GM21737 (cell line): ENCODE data around the gene PTK7.
A peak's percentile ranks its signal among the peaks of the same experiment; 100 is the strongest.

ENCODE experiments used
- ATAC-seq: cut with Tn5 transposase; IDR thresholded peaks from one replicate; pipeline ENCODE4 v1.9.1; 2021; ENCODE audit warnings: mild to moderate bottlenecking, moderate library complexity; ENCODE audit not compliant: unreplicated experiment

The PTK7 gene

GRCh38 chr6:43142101-43142500 lies 66.0 kb downstream of the PTK7 start:
- no peak for ATAC-seq

DNA sequence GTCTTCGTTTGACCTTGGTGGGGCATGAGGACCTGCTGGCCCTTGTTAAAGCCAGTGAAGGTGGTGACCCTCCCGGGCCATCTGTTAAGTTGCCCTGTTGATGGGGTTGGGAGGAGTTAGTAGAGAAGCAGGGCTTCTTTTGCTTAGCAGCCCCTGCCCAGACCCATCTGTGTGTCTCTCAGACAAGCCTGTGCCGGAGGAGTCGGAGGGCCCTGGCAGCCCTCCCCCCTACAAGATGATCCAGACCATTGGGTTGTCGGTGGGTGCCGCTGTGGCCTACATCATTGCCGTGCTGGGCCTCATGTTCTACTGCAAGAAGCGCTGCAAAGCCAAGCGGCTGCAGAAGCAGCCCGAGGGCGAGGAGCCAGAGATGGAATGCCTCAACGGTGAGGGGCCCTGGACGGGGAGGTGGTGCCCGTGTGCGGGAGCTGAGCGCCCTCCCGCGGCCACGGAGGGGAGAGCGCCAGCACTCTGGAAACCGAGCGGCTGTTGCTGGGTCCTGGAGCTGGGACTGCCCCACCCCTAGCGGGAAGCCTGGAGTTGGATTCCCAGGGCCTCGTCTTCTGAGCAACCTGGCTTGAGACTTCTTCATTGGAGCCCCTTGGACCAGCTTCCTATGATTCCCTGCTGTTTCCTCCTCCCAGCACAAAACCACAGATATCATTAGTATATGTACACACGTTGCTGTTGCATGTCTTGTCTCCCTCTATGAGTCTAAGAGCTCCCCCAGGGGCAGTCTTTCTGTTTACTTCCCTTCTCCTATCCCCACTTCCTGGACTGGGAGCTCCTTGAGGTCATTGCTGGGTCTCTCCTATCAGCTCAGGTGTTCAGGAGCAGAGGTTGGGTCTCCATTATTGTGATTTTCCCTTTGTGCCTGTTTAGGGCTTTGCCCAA lies 67.4 kb downstream of the PTK7 start:
- ATAC-seq: peak; percentile 83

GRCh38 chr6:43144879-43145278 lies 68.8 kb downstream of the PTK7 start:
- no peak for ATAC-seq

GRCh38 chr6:43146261-43146660 lies 70.1 kb downstream of the PTK7 start:
- ATAC-seq: no peak

GRCh38 chr6:43146709-43147688 lies 70.9 kb downstream of the PTK7 start:
- no peak for ATAC-seq

- no peak for ATAC-seq
These were observed 71.8 kb downstream of the PTK7 start for GRCh38 chr6:43147691-43148477.

DNA sequence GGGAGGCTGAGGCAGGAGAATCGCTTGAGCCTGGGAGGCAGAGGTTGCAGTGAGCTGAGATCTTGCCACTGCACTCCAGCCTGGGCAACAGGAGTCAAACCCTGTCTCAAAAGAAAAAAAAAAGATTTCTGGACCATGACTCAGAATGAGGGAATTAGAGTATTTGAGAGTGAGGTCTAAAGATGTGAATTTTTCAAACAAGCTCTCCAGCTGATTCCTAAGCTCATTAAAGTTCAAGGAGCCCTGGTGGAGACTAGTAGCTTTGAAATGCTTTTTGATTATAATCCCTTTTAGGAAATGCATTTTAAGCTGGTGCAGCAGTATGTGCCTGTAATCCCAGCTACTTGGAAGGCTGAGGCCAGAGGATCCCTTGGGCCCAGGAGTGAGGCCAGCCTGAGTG lies 73.2 kb downstream of the PTK7 start:
- no peak for ATAC-seq

DNA sequence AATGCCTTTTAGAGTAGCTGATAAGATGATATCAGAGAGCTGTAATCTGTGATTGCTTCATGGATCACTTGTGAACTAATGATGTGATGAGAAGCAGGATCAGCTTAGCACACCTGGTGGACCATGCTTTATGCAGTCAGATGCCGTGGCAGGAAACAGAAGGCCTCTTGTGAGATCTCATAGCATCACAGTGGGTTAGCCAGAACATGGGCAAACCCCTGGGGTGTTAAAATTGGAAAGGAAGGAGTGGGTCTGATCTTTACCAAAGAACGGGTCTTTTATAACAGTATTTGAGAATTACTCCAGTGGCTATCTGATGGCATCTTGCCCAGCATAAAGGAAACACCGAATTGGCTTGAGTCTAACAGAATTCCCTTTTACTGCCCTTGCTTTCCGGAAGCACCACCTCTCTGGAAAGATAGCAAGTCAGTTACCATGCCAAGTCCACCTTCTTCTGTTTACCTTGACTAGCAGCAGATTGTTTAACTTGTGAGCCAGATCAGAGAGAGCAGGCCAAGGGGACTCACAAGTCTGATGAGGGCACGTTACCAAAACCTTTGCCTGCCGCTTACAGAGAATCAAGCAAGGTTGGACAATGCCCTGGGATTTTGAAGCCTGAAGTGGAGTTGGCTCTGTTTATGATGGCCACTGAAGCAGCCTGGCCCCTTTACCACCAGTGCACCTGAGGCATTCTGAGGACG lies 74.1 kb downstream of the PTK7 start:
- ATAC-seq: no peak

GRCh38 chr6:43159599-43159998 lies 83.5 kb downstream of the PTK7 start:
- ATAC-seq: no peak

- ATAC-seq: no peak
These were observed 87.8 kb downstream of the PTK7 start for GRCh38 chr6:43163899-43164298.

DNA sequence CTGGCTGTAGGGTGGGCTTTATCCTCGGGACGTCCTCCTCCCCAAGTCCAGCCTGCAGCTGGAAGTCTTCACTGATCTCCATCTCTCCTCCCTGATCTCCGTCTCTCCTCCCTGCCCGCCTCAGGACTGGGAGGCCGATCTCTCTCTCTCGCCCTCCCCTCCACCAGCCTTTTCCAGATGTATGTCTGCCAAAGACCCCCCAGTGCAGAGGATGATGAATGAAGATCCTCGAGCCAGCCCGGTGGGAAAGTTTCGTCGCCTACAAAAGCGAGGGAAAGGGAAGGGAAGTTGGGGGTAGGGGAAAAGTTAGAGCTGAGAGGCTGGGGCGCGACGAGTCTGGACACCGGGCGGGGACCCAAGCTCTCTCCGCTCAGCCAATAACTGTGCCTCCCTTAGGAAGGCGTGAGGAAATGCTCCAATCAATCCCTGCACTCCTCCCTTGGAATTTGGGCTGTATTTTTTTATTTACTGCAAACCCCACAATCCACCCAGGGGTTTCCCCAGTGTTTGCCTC lies 94.4 kb downstream of the PTK7 start:
- no peak for ATAC-seq

GRCh38 chr6:43170931-43171706 lies 95.0 kb downstream of the PTK7 start, which contains the start of gene SRF:
SRF (plus strand) TSS chr6:43171269; CDS start chr6:43171657, 388 bp downstream.
- peak; percentile 58 for ATAC-seq

- no peak for ATAC-seq
These were observed 95.6 kb downstream of the PTK7 start for GRCh38 chr6:43171707-43172103.

DNA sequence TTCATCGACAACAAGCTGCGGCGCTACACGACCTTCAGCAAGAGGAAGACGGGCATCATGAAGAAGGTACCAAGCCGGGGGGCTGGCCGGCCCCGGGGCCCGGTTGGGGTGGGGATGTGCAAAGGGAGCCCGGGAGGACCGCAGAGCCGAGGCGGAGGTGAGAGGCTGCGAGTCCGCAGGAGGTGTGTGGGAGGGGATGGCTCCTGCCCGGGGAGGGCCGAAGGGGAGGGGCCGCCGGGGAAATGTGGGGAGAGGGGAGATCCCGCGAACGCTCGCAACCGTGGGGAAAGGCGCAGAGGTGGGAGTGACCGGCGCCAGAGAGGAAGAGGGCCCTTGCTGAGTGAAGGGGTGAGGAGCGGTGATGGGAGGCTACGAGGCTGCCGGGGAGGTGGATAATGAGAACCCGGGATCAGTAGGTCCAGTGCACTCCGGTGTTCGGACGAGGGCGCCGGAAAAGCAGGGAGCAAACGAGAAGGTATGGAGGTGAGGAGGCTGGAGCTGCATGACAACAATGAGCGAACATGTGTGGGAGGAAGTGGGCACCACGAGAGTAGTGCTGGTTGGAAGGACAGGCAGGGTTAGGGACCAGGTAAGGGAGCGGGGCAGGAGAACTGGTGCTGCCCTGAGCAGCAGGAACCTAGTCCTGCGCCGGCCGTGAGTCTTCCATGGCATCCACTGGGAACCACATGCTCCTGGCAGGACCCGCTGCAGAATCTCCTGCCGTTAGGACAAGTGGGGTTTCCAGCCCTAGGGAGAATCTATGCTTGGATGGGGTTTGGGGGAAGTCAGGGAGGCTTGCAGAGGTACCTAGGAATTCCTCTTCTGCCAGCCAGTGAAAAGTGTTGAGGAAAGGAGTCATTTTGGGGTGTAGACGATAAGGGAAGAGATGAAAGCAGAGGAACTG lies 96.2 kb downstream of the PTK7 start:
- ATAC-seq: no peak

- ATAC-seq: no peak
These were observed 97.6 kb downstream of the PTK7 start for GRCh38 chr6:43173591-43174262.

DNA sequence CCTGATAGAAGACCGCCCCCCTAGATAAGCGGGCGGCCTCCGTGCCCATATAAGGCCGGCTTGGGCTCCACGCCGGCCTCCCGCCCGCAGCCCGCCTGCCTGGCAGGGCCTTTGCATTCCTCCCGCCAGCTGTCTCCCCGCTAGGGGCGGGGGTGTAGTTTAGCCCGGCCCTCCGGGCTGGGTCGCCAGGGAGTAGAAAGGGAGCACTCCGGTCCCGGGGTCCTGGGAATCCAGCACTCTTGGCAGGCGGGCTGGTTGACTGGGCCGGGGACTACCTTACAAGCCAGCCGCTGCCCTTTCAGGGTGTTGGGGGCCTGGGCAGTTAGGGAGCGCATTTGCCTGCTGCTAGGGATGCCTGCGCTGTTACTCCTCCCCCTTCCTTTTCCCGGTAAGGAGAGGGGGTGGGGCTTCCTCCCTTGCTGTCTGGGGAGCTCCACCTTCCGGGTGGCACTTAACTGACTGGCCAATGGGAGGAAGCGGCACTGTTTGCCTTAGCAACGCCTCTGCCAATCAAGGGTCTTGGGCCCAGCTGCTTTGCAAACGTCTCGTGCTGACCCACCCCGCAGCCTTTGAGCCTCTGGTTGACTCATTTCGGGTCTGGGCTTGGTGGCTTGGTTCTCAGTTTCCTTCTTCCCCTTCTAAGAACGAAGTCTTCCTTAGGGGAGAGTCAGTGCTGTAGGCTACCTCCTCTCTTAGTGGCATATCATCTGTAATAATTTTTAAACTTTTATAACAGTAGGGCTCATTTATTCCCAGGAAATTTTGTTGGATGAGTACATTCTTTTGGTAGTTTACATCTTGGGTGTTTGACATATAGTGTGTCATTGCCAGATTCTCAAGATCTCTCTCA lies 98.4 kb downstream of the PTK7 start:
- ATAC-seq: peak; percentile 58
